ENCODE data around the gene LGALS3BP.

The LGALS3BP gene

DNA sequence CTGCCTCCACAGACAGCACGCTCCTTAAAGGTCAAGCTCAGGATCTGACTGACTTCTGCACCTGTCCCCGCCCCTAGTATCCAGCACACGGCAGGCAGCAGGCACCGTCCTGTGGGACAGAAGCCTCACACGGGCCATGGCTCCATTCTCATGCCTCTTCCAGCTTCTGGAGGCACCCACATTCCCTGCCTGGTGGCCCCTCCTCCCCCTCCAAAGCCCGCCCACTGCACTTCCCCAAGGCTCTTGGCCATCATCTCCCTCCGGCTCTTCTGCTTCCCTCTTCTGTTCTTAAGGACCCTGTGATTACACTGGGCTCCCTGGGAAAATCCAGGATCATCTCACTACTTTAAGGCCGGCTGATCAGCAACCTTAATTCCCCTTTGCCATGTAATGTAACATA is 26.3 kb upstream of the LGALS3BP start:
- peak overlapping the region; percentile 98 for H3K27ac ChIP-seq
- TF ChIP-seq, protein P1, sequence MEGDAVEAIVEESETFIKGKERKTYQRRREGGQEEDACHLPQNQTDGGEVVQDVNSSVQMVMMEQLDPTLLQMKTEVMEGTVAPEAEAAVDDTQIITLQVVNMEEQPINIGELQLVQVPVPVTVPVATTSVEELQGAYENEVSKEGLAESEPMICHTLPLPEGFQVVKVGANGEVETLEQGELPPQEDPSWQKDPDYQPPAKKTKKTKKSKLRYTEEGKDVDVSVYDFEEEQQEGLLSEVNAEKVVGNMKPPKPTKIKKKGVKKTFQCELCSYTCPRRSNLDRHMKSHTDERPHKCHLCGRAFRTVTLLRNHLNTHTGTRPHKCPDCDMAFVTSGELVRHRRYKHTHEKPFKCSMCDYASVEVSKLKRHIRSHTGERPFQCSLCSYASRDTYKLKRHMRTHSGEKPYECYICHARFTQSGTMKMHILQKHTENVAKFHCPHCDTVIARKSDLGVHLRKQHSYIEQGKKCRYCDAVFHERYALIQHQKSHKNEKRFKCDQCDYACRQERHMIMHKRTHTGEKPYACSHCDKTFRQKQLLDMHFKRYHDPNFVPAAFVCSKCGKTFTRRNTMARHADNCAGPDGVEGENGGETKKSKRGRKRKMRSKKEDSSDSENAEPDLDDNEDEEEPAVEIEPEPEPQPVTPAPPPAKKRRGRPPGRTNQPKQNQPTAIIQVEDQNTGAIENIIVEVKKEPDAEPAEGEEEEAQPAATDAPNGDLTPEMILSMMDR (conservative IDR thresholded peaks at IDR 0.05): no peak
- TF ChIP-seq ZFX (IDR thresholded peaks at IDR 0.05): no peak

DNA sequence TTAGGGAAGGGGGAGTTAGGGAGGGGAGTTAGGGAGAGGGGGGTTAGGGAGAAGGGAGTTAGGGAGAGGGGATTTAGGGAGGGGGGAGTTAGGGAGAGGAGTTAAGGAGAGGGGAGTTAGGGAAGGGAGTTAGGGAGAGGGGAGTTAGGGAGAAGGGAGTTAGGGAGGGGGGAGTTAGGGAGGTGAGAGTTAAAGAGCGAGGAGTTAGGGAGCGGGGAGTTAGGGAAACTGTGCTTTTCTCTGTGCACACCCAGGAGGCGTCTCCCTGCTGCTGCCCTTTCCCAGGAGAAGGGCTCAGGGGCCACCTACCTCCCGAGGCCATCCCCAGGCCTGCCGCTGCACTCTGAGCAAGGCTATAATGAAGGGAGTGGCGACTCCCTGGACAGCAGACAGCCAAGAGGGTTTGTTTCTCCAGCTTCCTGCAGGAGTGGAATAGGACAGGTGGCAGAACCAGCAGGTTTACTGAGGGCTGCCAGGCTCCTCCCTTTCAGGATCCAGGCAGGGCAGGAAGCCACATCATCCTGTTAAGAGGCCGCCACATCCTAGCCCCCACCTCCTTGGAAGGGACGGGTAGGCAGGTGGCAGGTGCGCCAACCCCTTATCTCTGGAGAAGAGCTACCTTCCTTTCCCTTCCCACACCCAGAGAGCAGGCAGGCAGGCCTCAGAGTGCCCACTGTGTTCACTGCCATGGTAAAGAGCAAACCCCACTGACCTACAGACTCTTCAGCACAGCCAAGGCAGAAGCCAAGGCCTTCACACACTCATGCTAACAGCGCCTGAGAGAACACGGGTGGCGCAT is 25.5 kb upstream of the LGALS3BP start:
- peak overlapping the region; percentile 98 for H3K27ac ChIP-seq
- TF ChIP-seq ZFX (IDR thresholded peaks at IDR 0.05): peak; percentile 63; the same call in 1 of the 2 replicates
- TF ChIP-seq, protein P1 (conservative IDR thresholded peaks at IDR 0.05): no peak

DNA sequence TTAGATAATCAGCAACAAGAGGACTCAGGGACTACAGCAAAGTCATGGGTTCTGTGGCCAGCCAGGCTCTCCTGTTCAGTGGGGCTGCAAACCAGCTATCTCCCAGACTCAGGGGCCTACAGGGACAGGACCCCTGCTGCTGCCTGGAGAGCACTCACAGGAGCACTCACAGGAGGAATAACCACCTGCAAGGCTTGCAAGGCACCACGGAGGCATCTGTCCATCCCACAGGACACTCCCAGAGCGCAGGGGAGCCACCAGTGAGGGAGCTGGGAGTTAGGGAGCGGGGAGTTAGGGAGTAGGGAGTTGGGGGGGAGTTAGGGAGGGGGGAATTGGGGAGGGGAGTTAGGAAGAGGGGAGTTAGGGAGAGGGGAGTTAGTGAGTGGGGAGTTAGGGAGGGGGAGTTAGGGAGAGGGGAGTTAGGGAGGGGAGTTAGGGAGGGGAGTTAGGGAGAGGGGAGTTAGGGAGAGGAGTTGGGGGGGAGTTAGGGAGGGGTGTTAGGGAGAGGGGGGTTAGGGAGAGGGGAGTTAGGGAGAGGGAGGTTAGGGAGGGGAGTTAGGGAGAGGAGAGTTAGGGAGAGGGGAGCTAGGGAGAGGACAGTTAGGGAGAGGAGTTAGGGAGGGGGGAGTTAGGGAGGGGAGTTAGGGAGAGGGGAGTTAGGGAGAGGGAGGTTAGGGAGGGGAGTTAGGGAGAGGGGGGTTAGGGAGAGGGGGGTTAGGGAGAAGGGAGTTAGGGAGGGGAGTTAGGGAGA is 24.1 kb upstream of the LGALS3BP start:
- peak overlapping the region; percentile 89 for H3K27ac ChIP-seq
- no peak for TF ChIP-seq ZFX (IDR thresholded peaks at IDR 0.05)
- TF ChIP-seq, protein P1 (conservative IDR thresholded peaks at IDR 0.05): no peak

DNA sequence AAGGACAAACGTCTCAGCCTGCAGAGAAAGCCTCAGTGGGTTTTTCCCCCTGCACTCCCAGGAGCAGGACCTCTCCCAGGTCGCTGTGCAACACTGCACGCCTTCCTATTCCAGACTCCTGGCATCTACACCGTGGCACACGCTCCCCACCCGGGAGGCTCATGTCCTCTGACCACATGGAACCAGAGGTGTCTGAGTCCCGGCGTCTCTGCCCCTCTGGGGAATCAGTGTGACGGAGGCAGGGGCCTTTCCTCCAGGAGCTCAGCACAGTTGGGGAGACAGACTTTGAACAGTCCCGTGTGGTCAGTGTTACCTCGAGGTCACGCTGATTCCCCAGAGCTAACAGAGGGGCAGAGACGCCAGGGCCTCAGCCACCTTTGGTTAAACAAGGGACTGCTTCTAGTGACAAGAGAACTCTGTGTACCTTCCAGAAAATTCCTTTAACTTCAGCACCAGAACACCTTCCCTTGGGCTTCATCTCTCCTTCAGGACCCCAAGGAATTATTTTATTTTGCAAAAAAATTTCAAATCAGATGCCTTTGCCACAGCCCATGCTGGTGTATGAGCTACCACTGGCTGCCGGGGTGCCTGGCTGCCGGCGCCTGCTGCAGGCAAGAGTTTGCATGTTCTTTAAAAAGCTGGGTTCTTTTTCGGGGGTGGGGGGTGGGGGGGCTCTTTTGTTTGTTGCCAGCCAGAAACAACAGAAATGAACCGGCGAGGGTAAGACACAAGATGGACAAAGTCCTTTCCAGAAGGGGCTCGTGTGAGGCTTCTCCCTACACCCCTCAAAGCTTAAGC is 23.3 kb upstream of the LGALS3BP start:
- peak overlapping the region; percentile 89 for H3K27ac ChIP-seq
- no peak for TF ChIP-seq ZFX (IDR thresholded peaks at IDR 0.05)
- TF ChIP-seq, protein P1 (conservative IDR thresholded peaks at IDR 0.05): no peak

DNA sequence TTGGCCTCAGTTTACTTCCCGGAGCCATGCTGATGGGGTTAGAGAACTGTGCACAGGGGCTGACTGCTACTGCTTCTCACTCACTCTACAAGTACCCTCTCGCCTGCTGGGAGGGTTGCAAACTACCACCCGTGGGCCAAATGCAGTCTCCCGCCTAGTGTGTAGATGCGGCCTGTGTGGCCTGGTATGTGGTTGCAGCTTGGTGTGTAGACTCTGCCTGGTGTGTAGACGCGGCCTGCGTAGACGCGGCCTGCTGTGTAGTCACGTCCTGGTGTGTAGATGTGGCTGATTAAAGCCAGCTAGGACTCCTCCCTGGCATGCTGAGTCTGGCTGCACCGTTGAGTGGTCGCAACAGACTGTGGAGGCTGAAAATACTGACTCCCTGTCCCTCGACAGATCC is 22.6 kb upstream of the LGALS3BP start:
- H3K27ac ChIP-seq: peak overlapping the region; percentile 89
- TF ChIP-seq, protein P1 (conservative IDR thresholded peaks at IDR 0.05): no peak
- no peak for TF ChIP-seq ZFX (IDR thresholded peaks at IDR 0.05)

DNA sequence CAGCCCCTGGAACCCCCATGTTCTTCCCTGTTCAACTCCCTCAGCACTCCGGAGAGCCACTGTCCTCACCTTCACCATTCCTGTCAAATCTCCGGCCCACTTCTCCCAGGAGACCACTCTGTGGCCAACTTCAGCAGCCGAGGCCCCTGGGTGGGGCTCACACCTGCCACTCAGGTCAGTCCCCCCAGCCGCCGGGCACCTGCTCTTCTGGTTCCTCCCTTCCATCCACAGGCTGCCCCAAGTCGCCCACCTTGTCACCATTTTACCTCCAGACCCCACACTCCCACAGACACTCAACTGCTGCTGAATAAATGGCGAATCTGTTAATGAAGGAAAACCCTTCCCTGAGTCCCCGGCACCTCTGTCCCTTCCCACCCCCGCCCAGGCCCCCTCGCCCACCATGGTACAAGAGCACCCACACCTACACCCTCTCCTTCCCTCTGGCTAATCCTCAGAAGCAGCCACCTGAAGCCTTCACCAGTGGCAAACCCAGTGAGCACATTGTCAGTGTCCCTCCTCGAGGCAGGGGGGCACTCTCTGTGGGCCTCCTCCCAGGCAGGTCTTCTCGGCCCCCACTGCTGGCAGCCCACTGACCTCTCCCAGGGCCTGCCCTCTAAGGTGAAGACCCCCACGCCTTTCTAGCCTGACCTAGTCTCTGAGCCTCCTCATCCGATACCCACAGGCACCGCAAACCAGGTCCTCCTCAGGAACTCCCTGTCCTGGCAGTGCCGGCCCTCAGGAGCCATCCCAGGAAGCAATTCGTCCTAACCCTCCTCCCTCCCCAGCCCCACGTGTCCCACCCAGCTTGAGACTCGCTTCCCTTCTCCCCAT is 21.7 kb upstream of the LGALS3BP start:
- TF ChIP-seq ZFX (IDR thresholded peaks at IDR 0.05): no peak
- TF ChIP-seq, protein P1 (conservative IDR thresholded peaks at IDR 0.05): no peak
- H3K27ac ChIP-seq: peak overlapping the region; percentile 89
